ENCODE results near the gene ZBTB20. TPM values are rescaled to one million over a fixed set of nuclear protein-coding genes. Genes with fewer than 3 reads are reported as not detected.

Gene ZBTB20
- total RNA-seq, 4 donors from 2014 or later, result 46.1 to 102 (median 81.9) TPM

- DNase-seq (ENCODE audit: low spot score), result no peak
- TF ChIP-seq CTCF (IDR thresholded peaks at IDR 0.05), result no peak
- ATAC-seq (ENCODE audit: low FRiP score), result no peak
Observed at GRCh38 chr3:114569186-114569585, 577.9 kb downstream of the ZBTB20 start.

GRCh38 chr3:114567771-114568170 lies 579.3 kb downstream of the ZBTB20 start:
- no peak for TF ChIP-seq CTCF (IDR thresholded peaks at IDR 0.05)
- DNase-seq (ENCODE audit: low spot score) (no peak), ATAC-seq (ENCODE audit: low FRiP score) (no peak)

GRCh38 chr3:114566767-114567166 lies 580.3 kb downstream of the ZBTB20 start:
- DNase-seq (ENCODE audit: low spot score), result no peak
- ATAC-seq (ENCODE audit: low FRiP score), result no peak
- no peak for TF ChIP-seq CTCF (IDR thresholded peaks at IDR 0.05)

GRCh38 chr3:114566162-114566755 lies 580.8 kb downstream of the ZBTB20 start:
- no peak for TF ChIP-seq CTCF (IDR thresholded peaks at IDR 0.05)

GRCh38 chr3:114565216-114565615 lies 581.9 kb downstream of the ZBTB20 start:
- DNase-seq (ENCODE audit: low spot score), result no peak
- ATAC-seq (ENCODE audit: low FRiP score), result no peak
- TF ChIP-seq CTCF (IDR thresholded peaks at IDR 0.05), result no peak

More at GRCh38 chr3:114566162-114566755, 580.8 kb downstream of the ZBTB20 start:
- DNase-seq (ENCODE audit: low spot score), result no peak
- no peak for ATAC-seq (ENCODE audit: low FRiP score)

- TF ChIP-seq CTCF (IDR thresholded peaks at IDR 0.05), result no peak
- no peak for DNase-seq (ENCODE audit: low spot score)
- ATAC-seq (ENCODE audit: low FRiP score), result no peak
Observed at GRCh38 chr3:114563720-114564119, 583.4 kb downstream of the ZBTB20 start.

GRCh38 chr3:114562557-114562956 lies 584.5 kb downstream of the ZBTB20 start:
- ATAC-seq (ENCODE audit: low FRiP score), result no peak
- no peak for DNase-seq (ENCODE audit: low spot score)
- TF ChIP-seq CTCF (IDR thresholded peaks at IDR 0.05), result no peak

Data from omental fat pad (tissue), 4 donors.